Measurements from ENCODE around the gene N4BP3. TPM values are rescaled to one million over a fixed set of nuclear protein-coding genes. Genes with fewer than 3 reads are reported as not detected.

The N4BP3 gene
- total and polyA plus RNA-seq, 2 of the 4 experiments (the other 2 are of a cell fraction), result 0.14 to 0.18 TPM

DNA sequence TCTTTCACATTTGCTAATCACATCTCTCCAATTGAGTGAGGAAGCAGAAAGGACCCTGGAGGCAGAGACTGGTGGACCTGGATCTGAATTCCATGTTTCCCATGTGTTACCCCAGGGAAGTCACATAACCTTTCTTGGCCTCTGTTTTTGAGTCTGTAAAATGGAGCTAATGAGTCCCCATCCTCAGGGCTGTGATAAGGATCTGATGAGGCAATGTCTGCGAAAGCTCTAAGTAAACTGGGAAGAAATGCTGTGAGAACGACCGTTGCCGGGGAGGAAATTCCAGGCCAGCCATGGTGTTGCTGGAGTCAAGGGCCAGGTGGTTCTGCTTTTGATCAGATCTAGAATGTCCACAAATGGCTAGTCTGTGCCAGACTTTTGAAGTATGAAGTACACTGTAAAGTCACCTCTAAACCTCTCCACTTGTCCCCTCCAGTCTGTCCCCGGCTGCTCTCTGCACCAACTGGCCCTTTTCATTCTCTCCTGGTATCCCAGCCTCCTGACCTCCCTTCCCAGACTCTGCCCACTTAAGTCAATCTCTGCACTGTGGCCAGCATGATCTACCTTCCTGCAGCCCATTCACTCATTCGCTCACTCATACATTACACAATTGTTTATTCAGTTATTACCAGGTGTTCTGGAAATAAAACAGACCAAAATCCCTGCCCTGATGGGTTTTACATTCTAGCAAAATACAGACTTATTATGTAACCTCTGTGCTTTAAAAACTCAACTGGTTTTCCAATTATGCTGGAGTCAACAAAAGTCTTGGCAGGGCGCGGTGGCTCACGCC is 32.5 kb upstream of the N4BP3 start:
- no peak overlapping the region for H3K56ac ChIP-seq (ENCODE audit: extremely low read depth, insufficient read depth, low read length)
- H3K23ac ChIP-seq (ENCODE audit: low read depth, low read length), result no peak overlapping the region
- no peaks in the 10 kb centered on the region for H3K79me1 ChIP-seq (ENCODE audit: low read depth in 1 of 2, low read length in 2 of 2)
- no peak overlapping the region for H4K8ac ChIP-seq (ENCODE audit: low read depth in 2 of 2, low read length in 2 of 2)
- no peak overlapping the region for H3K14ac ChIP-seq (replicated peaks; ENCODE audit: low read depth, low read length)
- ChIA-PET POLR2A (ENCODE audit: unreplicated experiment) (no interaction called here), CTCF (interaction anchor here (0.6 kb wide), 1 partner anchor 11 kb away, joined by 3 read pairs; no protein-coding TSS in a partner anchor)
- no peak overlapping the region for H2AK5ac ChIP-seq (ENCODE audit: low read depth, low read length)
- H2BK120ac ChIP-seq (ENCODE audit: low read depth, low read length), result no peak overlapping the region
- intact Hi-C loops (cut with micrococcal nuclease) (no loop called here), dilution Hi-C loops (cut with HindIII; ENCODE audit: low sequenced_read_pairs, unreplicated experiment) (no loop called here), in situ Hi-C loops (cut with MboI; ENCODE audit: low sequenced_read_pairs) (no loop called here)
- no peak overlapping the region for H3K9ac ChIP-seq (ENCODE audit: low read depth, low read length)
- H3K4me1 ChIP-seq (ENCODE audit: control insufficient read depth, insufficient read depth, low read length), result peaks cover 5% of the 10 kb centered on the region; the same call in 1 of the 2 replicates
- ATAC-seq (ENCODE audit: low read depth), result no peak
- H2AFZ ChIP-seq (replicated peaks; ENCODE audit: low read length, poor library complexity), result no peak overlapping the region
- no peaks in the 10 kb centered on the region for H3K9me3 ChIP-seq (ENCODE audit: control insufficient read depth, insufficient read depth, low read length)
- no peak overlapping the region for H2BK5ac ChIP-seq (ENCODE audit: low read depth, low read length, poor library complexity, severe bottlenecking)
- no peak overlapping the region for H4K5ac ChIP-seq (ENCODE audit: low read depth, low read length)
- no peak overlapping the region for H3K27ac ChIP-seq (ENCODE audit: insufficient read depth, low read length)
- no peaks in the 10 kb centered on the region for H4K20me1 ChIP-seq (ENCODE audit: insufficient read depth, low read length)
- no peak for DNase-seq
- H2BK15ac ChIP-seq (ENCODE audit: low read depth, low read length), result no peak overlapping the region
- H3K4ac ChIP-seq (ENCODE audit: low read depth, low read length), result no peak overlapping the region
- H2BK20ac ChIP-seq (ENCODE audit: low read depth, low read length), result no peak overlapping the region
- H3K27me3 ChIP-seq (ENCODE audit: control insufficient read depth, insufficient read depth, low read length), result peaks cover 32% of the 10 kb centered on the region
- no peaks in the 10 kb centered on the region for H3K36me3 ChIP-seq (ENCODE audit: control insufficient read depth, insufficient read depth, low read length)
- no peak overlapping the region for H3K18ac ChIP-seq (ENCODE audit: low read depth, low read length)
- BruUV-seq (replicated peaks), result no TSS peak
- WGBS, 2 experiments (ENCODE audit: extremely low coverage in 2 of 2, insufficient read length in 1 of 2), result 62% methylated on average over 4 of the region's 9 CpGs; no CpG with 5 or more reads in 1 of the 2 experiments
- no peak overlapping the region for H3K4me2 ChIP-seq (ENCODE audit: low read depth, low read length)
- H3K9me1 ChIP-seq (ENCODE audit: insufficient read depth, low read length), result no peaks in the 10 kb centered on the region; the same call in 1 of the 2 replicates
- no peak overlapping the region for H2AK9ac ChIP-seq (replicated peaks; ENCODE audit: low read depth, low read length, poor library complexity)
- no peak overlapping the region for H3K4me3 ChIP-seq (ENCODE audit: insufficient read depth, low read depth, low read length)
- H4K91ac ChIP-seq (ENCODE audit: insufficient read depth, low read depth, low read length), result no peak overlapping the region
- TF ChIP-seq FOS (IDR thresholded peaks at IDR 0.05; ENCODE audit: low read depth, low read length) (no peak), CHD1 (IDR thresholded peaks at IDR 0.05; ENCODE audit: low read depth, low read length) (no peak), MAFK (IDR thresholded peaks at IDR 0.05; ENCODE audit: low read depth, low read length) (no peak), BHLHE40 (IDR thresholded peaks at IDR 0.05; ENCODE audit: low read depth, low read length) (no peak), RAD21 (IDR thresholded peaks at IDR 0.05; ENCODE audit: low read length) (no peak), RFX5 (IDR thresholded peaks at IDR 0.05; ENCODE audit: low read depth, low read length) (no peak), NFE2L2 (IDR thresholded peaks at IDR 0.05; ENCODE audit: low read depth, low read length) (no peak), MAZ (IDR thresholded peaks at IDR 0.05; ENCODE audit: borderline replicate concordance, low read depth, low read length) (no peak), RCOR1 (IDR thresholded peaks at IDR 0.05; ENCODE audit: insufficient replicate concordance, low read length) (no peak), CEBPB (IDR thresholded peaks at IDR 0.05; ENCODE audit: low read depth, low read length) (no peak), USF2 (IDR thresholded peaks at IDR 0.05; ENCODE audit: low read depth, low read length) (no peak), CTCF (conservative IDR thresholded peaks at IDR 0.05; ENCODE audit: low read depth, low read length) (no peak), SMC3 (IDR thresholded peaks at IDR 0.05; ENCODE audit: low read depth, low read length) (no peak), MXI1 (IDR thresholded peaks at IDR 0.05; ENCODE audit: borderline replicate concordance, low read depth, low read length) (no peak)
- TF ChIP-seq, protein P1, sequence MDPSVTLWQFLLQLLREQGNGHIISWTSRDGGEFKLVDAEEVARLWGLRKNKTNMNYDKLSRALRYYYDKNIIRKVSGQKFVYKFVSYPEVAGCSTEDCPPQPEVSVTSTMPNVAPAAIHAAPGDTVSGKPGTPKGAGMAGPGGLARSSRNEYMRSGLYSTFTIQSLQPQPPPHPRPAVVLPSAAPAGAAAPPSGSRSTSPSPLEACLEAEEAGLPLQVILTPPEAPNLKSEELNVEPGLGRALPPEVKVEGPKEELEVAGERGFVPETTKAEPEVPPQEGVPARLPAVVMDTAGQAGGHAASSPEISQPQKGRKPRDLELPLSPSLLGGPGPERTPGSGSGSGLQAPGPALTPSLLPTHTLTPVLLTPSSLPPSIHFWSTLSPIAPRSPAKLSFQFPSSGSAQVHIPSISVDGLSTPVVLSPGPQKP (IDR thresholded peaks at IDR 0.05; ENCODE audit: borderline replicate concordance, low read depth, low read length), result no peak

All from IMR-90 (cell line).